Activated naive CD4-positive, alpha-beta T cell treated with anti-CD3 and anti-CD28 coated beads, Interleukin-2, amount 50 U/mL, for 16 hours (primary cell): ENCODE data around the gene TRMT11.
"Not testable (repeated sequence)": the region's sequence is repeated elsewhere in the genome, so short reads cannot be mapped to it uniquely, and the experiment has no call there.

ENCODE experiments used
- DNase-seq: peaks from one replicate; pipeline ENCODE4 v3.0.0-alpha.2; 2020

Gene TRMT11

GRCh38 chr6:125994670-125995488 lies 8.5 kb downstream of the TRMT11 start:
- no peak for DNase-seq

- DNase-seq = peak; percentile 68
Observed at GRCh38 chr6:125995972-125996580, 9.7 kb downstream of the TRMT11 start.

GRCh38 chr6:126002755-126003679 lies 16.7 kb downstream of the TRMT11 start:
- no peak for DNase-seq

- no peak for DNase-seq
Observed at GRCh38 chr6:126007800-126008199, 21.5 kb downstream of the TRMT11 start.

- no peak for DNase-seq
Observed at GRCh38 chr6:126010040-126010439, 23.7 kb downstream of the TRMT11 start.

- DNase-seq = no peak
Observed at GRCh38 chr6:126015863-126016262, 29.5 kb downstream of the TRMT11 start.

GRCh38 chr6:126016591-126016990 lies 30.3 kb downstream of the TRMT11 start:
- no peak for DNase-seq

- DNase-seq = no peak
Observed at GRCh38 chr6:126017668-126018067, 31.3 kb downstream of the TRMT11 start.

GRCh38 chr6:126020305-126021050 lies 34.1 kb downstream of the TRMT11 start:
- DNase-seq = no peak

- not testable (repeated sequence) for DNase-seq
Observed at GRCh38 chr6:126023474-126023873, 37.1 kb downstream of the TRMT11 start.

GRCh38 chr6:126026001-126026400 lies 39.7 kb downstream of the TRMT11 start:
- no peak for DNase-seq

GRCh38 chr6:126027601-126028000 lies 41.3 kb downstream of the TRMT11 start:
- DNase-seq = no peak

GRCh38 chr6:126030045-126030444 lies 43.7 kb downstream of the TRMT11 start:
- DNase-seq = no peak

GRCh38 chr6:126033696-126034095 lies 47.4 kb downstream of the TRMT11 start:
- no peak for DNase-seq

- DNase-seq = no peak
Observed at GRCh38 chr6:126034656-126035055, 48.3 kb downstream of the TRMT11 start.

GRCh38 chr6:126035764-126036163 lies 49.4 kb downstream of the TRMT11 start:
- DNase-seq = no peak

- DNase-seq = no peak
Observed at GRCh38 chr6:126038234-126038633, 51.9 kb downstream of the TRMT11 start.

GRCh38 chr6:126039284-126039683 lies 52.9 kb downstream of the TRMT11 start:
- no peak for DNase-seq

- DNase-seq = no peak
Observed at GRCh38 chr6:126040394-126040793, 54.1 kb downstream of the TRMT11 start.

GRCh38 chr6:126040826-126041225 lies 54.5 kb downstream of the TRMT11 start:
- DNase-seq = no peak

- DNase-seq = no peak
Observed at GRCh38 chr6:126041516-126041915, 55.2 kb downstream of the TRMT11 start.

GRCh38 chr6:126042001-126042419 lies 55.7 kb downstream of the TRMT11 start:
- DNase-seq = no peak

- no peak for DNase-seq
Observed at GRCh38 chr6:126047648-126048047, 61.3 kb downstream of the TRMT11 start.
